Head of caudate nucleus (tissue), 42 donors: Measurements from ENCODE around the gene LSR.
"Not testable (repeated sequence)": the region's sequence is repeated elsewhere in the genome, so short reads cannot be mapped to it uniquely, and the experiment has no call there.

Experiments
- DNase-seq, 42 donors: peaks; one replicate each; pipeline versions ENCODE4 v3.0.0 to v3.0.0-alpha.2; 2020 to 2021; ENCODE audit warnings: mixed read lengths in 7 of 42
- intact Hi-C: fragments of 100-400 bp; cut with DNase I; formaldehyde crosslinking; loops from one replicate; pipeline ENCODE4 v1.15.0; 2022

The LSR gene

GRCh38 chr19:35273686-35274259 lies 25.0 kb downstream of the LSR start:
- intact Hi-C loops: no loop called here
- no peak for DNase-seq

GRCh38 chr19:35274323-35274722 lies 25.5 kb downstream of the LSR start:
- intact Hi-C loops: no loop called here
- DNase-seq: no peak

GRCh38 chr19:35276706-35277281 lies 28.0 kb downstream of the LSR start:
- DNase-seq: no peak
- intact Hi-C loops: no loop called here

GRCh38 chr19:35278578-35279284 lies 29.9 kb downstream of the LSR start:
- intact Hi-C loops: no loop called here
- no peak for DNase-seq

DNA sequence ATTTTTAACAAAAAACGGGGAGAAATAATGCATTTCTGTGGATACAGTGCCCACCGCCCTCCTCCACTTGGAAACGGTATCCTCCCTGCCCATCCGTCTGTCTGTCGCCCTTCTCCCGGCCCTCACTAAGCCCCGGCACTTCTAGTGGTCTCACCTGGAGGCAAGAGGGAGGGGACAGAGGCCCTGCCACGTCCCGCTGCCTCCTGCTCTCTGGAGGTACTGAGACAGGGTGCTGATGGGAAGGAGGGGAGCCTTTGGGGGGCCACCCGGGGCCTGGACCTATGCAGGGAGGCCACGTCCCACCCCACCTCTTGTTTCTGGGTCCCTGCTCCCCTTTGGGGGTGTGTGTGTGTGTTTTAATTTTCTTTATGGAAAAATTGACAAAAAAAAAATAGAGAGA lies 30.6 kb downstream of the LSR start:
- no peak for DNase-seq
- intact Hi-C loops: no loop called here

DNA sequence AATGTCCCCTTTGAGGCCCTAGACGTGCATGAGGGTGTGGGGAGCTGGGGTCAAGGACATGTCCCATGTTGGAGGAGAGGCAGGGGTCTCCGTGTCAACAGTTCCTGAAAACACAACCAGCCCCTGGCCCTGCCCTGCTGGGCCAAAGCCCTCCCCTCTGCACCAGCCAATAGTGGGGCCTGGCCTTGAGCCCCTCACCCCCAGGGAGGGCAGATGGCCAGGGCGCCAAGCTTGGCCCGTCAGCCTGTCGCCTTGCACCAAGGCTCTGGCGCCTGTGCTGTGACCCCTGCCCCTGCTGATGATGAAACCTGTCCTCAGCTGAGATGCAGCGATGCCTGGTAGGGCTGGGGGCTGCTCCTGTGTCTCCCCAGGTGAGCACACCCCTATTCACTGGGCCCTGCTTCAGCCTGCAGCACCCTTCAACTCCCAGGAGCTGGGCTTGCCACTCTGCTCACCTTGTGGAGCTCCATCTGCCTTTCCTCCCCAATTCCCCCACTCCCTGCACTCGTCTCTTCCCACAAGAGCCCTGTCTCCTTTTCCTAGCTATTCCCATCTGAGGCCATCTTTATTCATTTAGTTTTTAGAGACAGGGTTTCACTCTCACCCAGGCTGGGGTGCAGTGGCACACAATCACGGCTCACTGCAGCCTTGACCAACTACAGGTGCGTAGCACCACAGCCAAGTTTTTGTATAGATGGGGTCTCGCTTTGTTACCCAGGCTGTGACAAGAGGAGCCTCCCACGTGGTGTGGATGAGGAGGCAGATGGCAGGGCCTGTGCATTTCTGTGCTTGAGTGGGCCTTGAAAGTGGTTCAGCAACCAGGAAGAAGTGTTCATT lies 31.4 kb downstream of the LSR start:
- intact Hi-C loops: loop anchor here (10.0 kb wide), 1 partner anchor 215 kb away; the partner anchor contains the start of gene KRTDAP

DNA sequence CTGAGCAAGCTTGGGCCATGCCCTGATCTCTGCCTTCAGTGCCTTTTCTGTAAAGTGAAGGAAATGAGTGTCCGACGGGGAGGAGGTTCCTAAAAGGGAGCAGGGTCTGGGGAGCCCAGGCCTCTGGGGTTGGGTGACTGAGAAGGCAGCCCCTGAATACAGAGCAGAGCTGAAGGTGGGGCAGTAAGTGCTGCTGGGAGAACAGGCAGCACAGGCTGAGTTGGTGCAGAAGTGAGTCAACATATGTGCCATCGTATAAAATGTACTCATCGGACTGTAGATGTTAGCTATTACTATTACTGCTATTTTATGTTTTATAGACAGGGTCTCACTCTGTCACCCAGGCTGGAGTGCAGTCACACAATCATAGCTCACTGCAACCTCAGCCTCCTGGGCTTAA lies 32.5 kb downstream of the LSR start:
- peak in 3 of 42 donors; percentile 49 to 74 (median 52) for DNase-seq
- intact Hi-C loops: loop anchor here (10.0 kb wide), 1 partner anchor 213 kb away; the partner anchor contains the start of gene KRTDAP

More for the DNA sequence above, 31.4 kb downstream of the LSR start:
- DNase-seq: peak in 1 of 42 donors; percentile 42

DNA sequence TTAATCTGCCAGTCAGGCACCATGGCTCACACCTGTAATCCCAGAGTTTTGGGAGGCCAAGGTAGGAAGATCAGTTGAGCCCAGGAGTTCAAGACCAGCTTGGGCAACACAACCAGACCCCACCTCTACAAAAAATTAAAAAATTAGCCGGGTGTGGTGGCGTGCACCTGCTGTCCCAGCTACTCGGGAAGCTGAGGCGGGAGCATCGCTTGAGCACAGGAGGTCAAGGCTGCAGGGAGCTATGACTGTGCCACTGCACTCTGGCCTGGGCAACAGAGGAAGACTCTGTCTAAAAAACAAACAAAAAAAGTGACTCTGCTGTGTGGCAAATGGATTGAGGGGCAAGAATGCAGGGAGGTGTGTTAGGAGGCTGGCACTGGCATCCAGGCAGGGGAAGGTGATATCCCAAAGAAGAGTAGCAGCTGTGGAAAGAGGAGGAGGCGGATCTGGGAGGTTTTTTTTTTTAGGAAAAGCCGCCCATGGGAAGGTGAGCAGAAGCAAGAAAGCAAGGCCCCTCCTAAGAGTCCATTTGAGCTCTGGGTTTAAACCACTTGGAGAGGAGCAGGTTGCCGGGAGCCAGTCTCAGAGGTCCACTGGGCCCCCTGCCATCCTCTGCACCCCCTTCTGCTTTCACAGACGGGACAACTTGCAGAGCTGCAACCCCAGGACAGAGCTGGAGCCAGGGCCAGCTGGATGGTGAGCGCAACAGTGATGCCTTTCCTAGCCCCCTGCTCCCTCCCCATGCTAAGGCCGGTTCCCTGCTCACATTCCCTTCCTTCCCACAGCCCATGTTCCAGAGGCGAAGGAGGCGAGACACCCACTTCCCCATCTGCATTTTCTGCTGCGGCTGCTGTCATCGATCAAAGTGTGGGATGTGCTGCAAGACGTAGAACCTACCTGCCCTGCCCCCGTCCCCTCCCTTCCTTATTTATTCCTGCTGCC lies 35.6 kb downstream of the LSR start:
- DNase-seq: peak in 39 of 42 donors; percentile 53 to 93 (median 74)

DNA sequence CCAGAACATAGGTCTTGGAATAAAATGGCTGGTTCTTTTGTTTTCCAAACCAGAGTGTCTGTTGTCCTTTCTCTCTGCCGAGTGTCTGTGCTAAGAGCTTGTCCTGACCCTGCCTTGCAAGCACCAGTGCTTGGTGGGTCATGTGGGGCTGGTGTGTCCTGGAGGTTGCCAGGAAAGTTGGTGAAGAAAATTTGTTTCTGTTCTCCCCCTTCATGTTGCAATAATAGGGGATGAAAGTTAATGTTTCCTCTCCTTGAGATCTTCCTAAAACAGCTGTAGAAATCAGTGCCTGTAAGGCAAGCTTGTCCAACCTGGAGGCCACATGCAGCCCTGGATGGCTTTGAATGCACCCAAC lies 36.3 kb downstream of the LSR start:
- intact Hi-C loops: loop anchor here (10.0 kb wide), 1 partner anchor 210 kb away; the partner anchor contains the start of gene KRTDAP
- no peak for DNase-seq

More for the DNA sequence above, 35.6 kb downstream of the LSR start:
- intact Hi-C loops: loop anchor here (10.0 kb wide), 1 partner anchor 210 kb away; the partner anchor contains the start of gene KRTDAP

DNA sequence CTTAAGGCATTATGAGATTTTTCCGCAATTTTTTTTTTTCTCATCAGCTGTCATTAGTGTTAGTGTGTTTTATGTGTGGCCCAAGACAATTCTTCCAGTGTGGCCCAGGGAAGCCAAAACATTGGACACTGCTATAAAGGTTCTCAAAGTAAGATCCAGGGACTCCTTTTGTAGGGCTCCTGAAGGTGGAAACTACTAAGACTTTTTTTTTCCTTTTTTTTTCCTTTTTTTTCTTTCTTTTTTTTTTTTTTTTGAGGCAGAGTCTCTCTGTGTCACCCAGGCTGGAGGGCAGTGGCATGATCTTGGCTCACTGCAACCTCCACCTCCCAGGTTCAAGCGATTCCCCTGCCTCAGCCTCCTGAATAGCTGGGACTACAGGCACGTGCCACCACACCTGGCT lies 36.7 kb downstream of the LSR start:
- intact Hi-C loops: loop anchor here (10.0 kb wide), 1 partner anchor 209 kb away; the partner anchor contains the start of gene KRTDAP
- DNase-seq: not testable (repeated sequence)

- DNase-seq: not testable (repeated sequence)
- intact Hi-C loops: loop anchor here (10.0 kb wide), 1 partner anchor 209 kb away; the partner anchor contains the start of gene KRTDAP
Measured at GRCh38 chr19:35286101-35286500, 37.3 kb downstream of the LSR start.

DNA sequence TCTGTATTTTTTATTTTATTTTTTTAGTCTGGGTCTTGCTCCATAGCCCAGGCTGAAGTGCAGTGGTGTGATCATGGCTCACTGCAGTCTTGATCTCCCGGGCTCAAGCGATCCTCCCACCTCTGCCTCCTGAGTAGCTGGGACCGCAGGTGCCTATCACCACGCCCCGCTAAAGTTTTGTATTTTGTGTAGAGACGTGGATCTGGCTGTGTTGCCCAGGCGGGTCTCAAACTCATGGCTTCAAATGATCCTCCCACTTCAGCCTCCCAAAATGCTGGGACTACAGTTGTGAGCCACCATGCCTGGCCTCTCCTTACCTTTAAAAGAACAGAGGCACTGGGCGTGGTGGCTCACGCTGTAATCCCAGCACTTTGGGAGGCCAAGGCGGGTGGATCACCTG lies 38.9 kb downstream of the LSR start:
- intact Hi-C loops: loop anchor here (10.0 kb wide), 1 partner anchor 207 kb away; the partner anchor contains the start of gene KRTDAP
- no peak for DNase-seq

DNA sequence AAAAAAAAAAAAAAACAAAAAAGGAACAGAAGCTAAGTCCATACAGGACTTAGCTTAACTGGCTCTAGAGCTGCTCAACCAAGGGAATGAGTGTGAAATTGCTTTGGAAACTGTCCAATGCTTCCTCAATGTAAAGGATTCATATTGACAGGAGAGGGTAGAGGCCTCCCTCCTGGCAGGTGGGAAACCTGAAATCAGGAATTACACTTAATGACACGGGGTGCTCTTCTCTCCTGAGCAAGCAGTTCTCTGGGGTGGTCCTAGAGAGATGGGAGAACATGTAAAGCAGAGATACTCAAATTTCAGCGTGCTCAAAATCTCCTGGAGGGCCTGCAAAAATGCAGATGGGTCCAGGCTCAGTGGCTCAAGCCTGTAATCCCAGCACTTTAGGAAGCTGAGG lies 39.5 kb downstream of the LSR start:
- DNase-seq: no peak
- intact Hi-C loops: loop anchor here (10.0 kb wide), 1 partner anchor 206 kb away; the partner anchor contains the start of gene KRTDAP

DNA sequence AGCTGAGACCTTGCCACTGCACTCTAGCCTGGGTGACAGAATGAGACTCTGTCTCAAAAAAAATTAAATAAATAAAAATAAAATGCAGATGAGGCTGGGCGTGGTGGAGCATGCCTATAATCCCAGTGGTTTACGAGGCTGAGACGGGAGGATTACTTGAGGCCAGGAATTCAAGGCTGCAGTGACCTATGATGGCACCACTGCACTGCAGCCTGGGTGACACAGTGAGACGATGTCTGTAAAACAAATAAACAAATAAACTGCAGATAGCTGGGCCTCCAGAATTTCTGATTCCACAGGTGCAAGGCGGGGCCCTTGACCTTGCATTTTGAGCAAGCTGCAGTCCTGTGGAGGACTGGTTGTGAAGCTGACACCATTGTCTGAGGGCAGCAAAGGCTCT lies 40.1 kb downstream of the LSR start:
- intact Hi-C loops: loop anchor here (10.0 kb wide), 1 partner anchor 206 kb away; the partner anchor contains the start of gene KRTDAP
- DNase-seq: no peak

DNA sequence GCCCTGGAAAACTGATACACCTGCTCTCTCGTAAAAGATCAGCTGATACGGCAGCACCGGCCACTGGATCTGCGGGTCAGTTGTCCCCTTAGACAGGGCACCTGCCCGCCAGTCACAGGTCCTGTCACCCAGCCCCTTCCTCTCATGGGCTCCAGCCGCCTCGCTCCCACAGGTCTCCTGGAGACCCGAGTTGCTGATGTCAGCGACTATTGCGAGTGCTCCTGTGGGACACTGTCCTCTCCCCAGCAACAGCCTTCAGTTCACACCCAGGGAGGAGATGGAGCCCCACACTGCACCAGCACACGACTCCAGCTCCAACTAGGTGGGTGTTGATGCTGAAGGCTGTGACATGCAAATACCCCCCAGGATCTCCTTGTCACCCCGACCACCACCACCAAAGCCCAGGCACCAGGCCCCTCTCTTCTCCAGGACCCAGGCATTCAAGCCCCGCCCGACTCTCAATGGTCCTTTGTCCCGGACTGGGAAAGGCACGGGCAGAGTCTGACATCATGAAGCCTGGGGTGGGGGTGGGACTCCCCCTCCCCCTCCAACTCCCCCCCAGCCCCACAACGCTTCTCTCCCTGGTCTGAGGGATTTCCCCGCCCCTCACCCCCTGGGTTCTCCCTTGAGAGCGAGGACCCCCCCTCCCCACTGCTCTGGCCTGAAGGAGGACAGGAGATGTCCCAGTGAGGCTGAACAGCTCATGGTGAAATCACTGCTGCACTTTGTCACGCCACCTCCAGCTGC lies 41.8 kb downstream of the LSR start:
- peak; percentile 68 to 92 (median 83) for DNase-seq
- intact Hi-C loops: no loop called here

DNA sequence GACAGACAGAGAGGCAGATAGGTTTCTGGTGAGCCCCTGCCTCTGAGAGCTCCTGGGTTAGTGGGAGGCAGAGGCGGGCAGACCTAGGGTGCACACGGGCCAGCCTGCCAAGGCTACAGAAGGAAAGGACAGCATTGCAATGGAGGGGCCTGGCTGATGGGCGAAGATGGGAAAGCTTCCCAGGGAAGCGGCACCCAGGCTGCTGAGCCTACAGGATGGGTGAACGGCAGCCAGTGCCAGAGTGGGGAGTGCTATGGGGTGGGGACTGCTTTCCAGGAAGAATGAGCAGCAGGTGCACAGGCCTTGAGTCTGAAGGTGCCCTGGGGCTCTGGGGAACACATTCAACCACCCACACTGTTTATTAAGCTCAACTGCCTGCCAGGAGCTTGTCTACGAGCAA lies 42.5 kb downstream of the LSR start:
- DNase-seq: peak in 9 of 42 donors; percentile 25 to 72 (median 50)
- intact Hi-C loops: no loop called here

- intact Hi-C loops: no loop called here
Measured at GRCh38 chr19:35291916-35292315, 43.1 kb downstream of the LSR start, which contains the start of gene MAG. MAG (plus strand) TSS chr19:35292161; CDS start chr19:35295409, 3,248 bp downstream.

More at GRCh38 chr19:35291916-35292315, 43.1 kb downstream of the LSR start, which contains the start of gene MAG:
- peak; percentile 81 to 98 (median 94) for DNase-seq
